Dermis blood vessel endothelial cell (primary cell): ENCODE results near the gene KMT5B. TPM values are rescaled to one million over a fixed set of nuclear protein-coding genes. Genes with fewer than 3 reads are reported as not detected.

Experiments
- DNase-seq: peaks from one replicate; pipeline ENCODE4 v3.0.0; 2010
- total RNA-seq: library from RNA; depleted of rRNA; stranded (reverse); fragments of >200 nt; gene quantifications from 2 replicates; pipeline ENCODE4 v1.2.3, GENCODE V29; 2014

The KMT5B gene
- total RNA-seq, 1 donor from 2014 or later, result 41.0 TPM

GRCh38 chr11:68215524-68216170 is 2.6 kb upstream of the KMT5B start:
- DNase-seq, result no peak

- DNase-seq, result no peak
Measured at GRCh38 chr11:68215087-68215445, 2.0 kb upstream of the KMT5B start.

GRCh38 chr11:68214173-68215086 is 1.3 kb upstream of the KMT5B start:
- DNase-seq, result no peak

- peak; percentile 97 for DNase-seq
Measured at GRCh38 chr11:68213555-68214172, 568 bp upstream of the KMT5B start.

- peak; percentile 80 for DNase-seq
Measured at GRCh38 chr11:68212421-68213134, 518 bp downstream of the KMT5B start.

- no peak for DNase-seq
Measured at GRCh38 chr11:68211546-68211945, 1.6 kb downstream of the KMT5B start.

- DNase-seq, result peak; percentile 81
Measured at GRCh38 chr11:68206211-68206610, 6.9 kb downstream of the KMT5B start.

- DNase-seq, result no peak
Measured at GRCh38 chr11:68204402-68204801, 8.7 kb downstream of the KMT5B start.

GRCh38 chr11:68202165-68202564 is 10.9 kb downstream of the KMT5B start:
- no peak for DNase-seq

GRCh38 chr11:68201492-68201891 is 11.6 kb downstream of the KMT5B start:
- DNase-seq, result no peak

- no peak for DNase-seq
Measured at GRCh38 chr11:68200639-68201038, 12.5 kb downstream of the KMT5B start.

- DNase-seq, result no peak
Measured at GRCh38 chr11:68199295-68199987, 13.7 kb downstream of the KMT5B start.

GRCh38 chr11:68196219-68196618 is 16.9 kb downstream of the KMT5B start:
- DNase-seq, result no peak

GRCh38 chr11:68194675-68195294 is 18.3 kb downstream of the KMT5B start:
- no peak for DNase-seq

- DNase-seq, result no peak
Measured at GRCh38 chr11:68193018-68193417, 20.1 kb downstream of the KMT5B start.

- DNase-seq, result no peak
Measured at GRCh38 chr11:68191661-68192579, 21.2 kb downstream of the KMT5B start.

- DNase-seq, result no peak
Measured at GRCh38 chr11:68189888-68190287, 23.2 kb downstream of the KMT5B start.

- no peak for DNase-seq
Measured at GRCh38 chr11:68189082-68189481, 24.0 kb downstream of the KMT5B start.

GRCh38 chr11:68186061-68186460 is 27.0 kb downstream of the KMT5B start:
- no peak for DNase-seq

GRCh38 chr11:68181719-68182451 is 31.2 kb downstream of the KMT5B start:
- DNase-seq, result no peak
